Smooth muscle cell (in vitro differentiated cells): ENCODE data around the gene CLDN6. TPM values are rescaled to one million over a fixed set of nuclear protein-coding genes. Genes with fewer than 3 reads are reported as not detected.

Experiments used
- DNase-seq: peaks from one replicate; lab custom pipeline; 2025; ENCODE audit not compliant: unreplicated experiment; lab: John Stamatoyannopoulos, UW
- H2AFZ ChIP-seq: fragments of 200-600 bp; sonication (generic); 2 replicates; pipeline ENCODE4 v1.6.0; 2016; ENCODE audit warnings: antibody characterized with exemption, low read depth, mild to moderate bottlenecking
- H3F3A ChIP-seq: fragments of 200-600 bp; sonication (generic); 2 replicates; pipeline ENCODE4 v1.6.0; 2017; ENCODE audit warnings: antibody characterized with exemption, low read depth
- H3K27ac ChIP-seq: fragments of 200-600 bp; sonication (generic); 2 replicates; pipeline ENCODE4 v1.5.1; 2016; ENCODE audit warnings: low read depth, mild to moderate bottlenecking
- H3K27me3 ChIP-seq: fragments of 200-600 bp; sonication (generic); 2 replicates; pipeline ENCODE4 v1.6.1; 2016; ENCODE audit warnings: low read depth, mild to moderate bottlenecking
- H3K36me3 ChIP-seq: fragments of 200-600 bp; sonication (generic); 2 replicates; pipeline ENCODE4 v1.5.1; 2016; ENCODE audit warnings: low read depth
- H3K4me1 ChIP-seq: fragments of 200-600 bp; sonication (generic); 2 replicates; pipeline ENCODE4 v1.5.1; 2016; ENCODE audit warnings: low read depth
- H3K4me2 ChIP-seq: fragments of 200-600 bp; sonication (generic); 2 replicates; pipeline ENCODE4 v1.6.0; 2016; ENCODE audit warnings: mild to moderate bottlenecking
- H3K4me3 ChIP-seq: fragments of 200-600 bp; sonication (generic); 2 replicates; pipeline ENCODE4 v1.5.1; 2016; ENCODE audit warnings: mild to moderate bottlenecking
- H3K79me2 ChIP-seq: fragments of 200-600 bp; sonication (generic); 2 replicates; pipeline ENCODE4 v1.6.0; 2016; ENCODE audit warnings: low read depth, mild to moderate bottlenecking
- H3K9ac ChIP-seq: fragments of 200-600 bp; sonication (generic); 2 replicates; pipeline ENCODE4 v1.6.0; 2016; ENCODE audit warnings: low read depth
- H3K9me3 ChIP-seq: fragments of 200-600 bp; sonication (generic); replicated peaks from 2 replicates; pipeline ENCODE4 v1.5.1; 2016; ENCODE audit warnings: low read depth
- H4K20me1 ChIP-seq: fragments of 200-600 bp; sonication (generic); 2 replicates; pipeline ENCODE4 v1.6.0; 2016; ENCODE audit warnings: low read depth
- CTCF ChIP-seq: fragments of 200-600 bp; sonication (generic); IDR thresholded peaks from 2 replicates; pipeline ENCODE4 v1.5.1; 2017; ENCODE audit warnings: borderline replicate concordance, mild to moderate bottlenecking, antibody characterized with exemption; ENCODE audit not compliant: insufficient read depth, poor library complexity, severe bottlenecking
- WGBS: methylation state at CpG from one replicate; pipeline ENCODE4 v1.1.7; 2016; ENCODE audit warnings: low lambda C conversion rate; 5-methylcytosine and 5-hydroxymethylcytosine counted together
- polyA plus RNA-seq: library from polyadenylated mRNA; unstranded; fragments of >200 nt; fragmentation: Nextera tagmentation; extraction: Ambion mirVana; gene quantifications from 2 replicates; pipeline ENCODE4 v1.2.1, GENCODE V29; 2016
- total RNA-seq: library from RNA; depleted of rRNA; stranded (reverse); fragments of >200 nt; gene quantifications from 2 replicates; pipeline ENCODE4 v1.2.3, GENCODE V29; 2014

CLDN6 gene
- total and polyA plus RNA-seq, 2 experiments from 2014 or later = 55.4 to 113 TPM

- H3K9ac ChIP-seq = no peak overlapping the region
- peaks cover 11% of the 10 kb centered on the region for H4K20me1 ChIP-seq
- no peak overlapping the region for H3K27ac ChIP-seq
- H3K4me1 ChIP-seq = peaks cover 18% of the 10 kb centered on the region
- no peaks in the 10 kb centered on the region for H3K9me3 ChIP-seq
- no peaks in the 10 kb centered on the region for H3K36me3 ChIP-seq
- no peak overlapping the region for H2AFZ ChIP-seq
- H3K4me3 ChIP-seq = no peak overlapping the region
- no peak for DNase-seq
- no peaks in the 10 kb centered on the region for H3F3A ChIP-seq
- peaks cover 52% of the 10 kb centered on the region for H3K27me3 ChIP-seq
- TF ChIP-seq CTCF = no peak
- no peak overlapping the region for H3K4me2 ChIP-seq
- WGBS = 86% methylated on average over 23 of the region's 33 CpGs
- H3K79me2 ChIP-seq = no peaks in the 10 kb centered on the region
Observed at GRCh38 chr16:2967721-2968161, 50.2 kb downstream of the CLDN6 start.

- no peak for TF ChIP-seq CTCF
Observed at GRCh38 chr16:2967211-2967631, 50.8 kb downstream of the CLDN6 start.

GRCh38 chr16:2966808-2967191 is 51.2 kb downstream of the CLDN6 start:
- Histone ChIP-seq H2AFZ (no peak overlapping the region), H3K4me3 (no peak overlapping the region), H3K27ac (no peak overlapping the region), H3K79me2 (no peaks in the 10 kb centered on the region), H3F3A (no peaks in the 10 kb centered on the region), H3K36me3 (no peaks in the 10 kb centered on the region), H3K9ac (no peak overlapping the region), H4K20me1 (peaks cover 11% of the 10 kb centered on the region), H3K4me2 (no peak overlapping the region), H3K4me1 (peaks cover 18% of the 10 kb centered on the region), H3K9me3 (no peaks in the 10 kb centered on the region), H3K27me3 (peaks cover 57% of the 10 kb centered on the region)
- DNase-seq = no peak
- TF ChIP-seq CTCF = no peak
- 43% methylated on average over 45 of the region's 46 CpGs for WGBS

More at GRCh38 chr16:2967211-2967631, 50.8 kb downstream of the CLDN6 start:
- H2AFZ ChIP-seq = no peak overlapping the region
- no peak for DNase-seq
- H3K9me3 ChIP-seq = no peaks in the 10 kb centered on the region
- H3K27ac ChIP-seq = no peak overlapping the region
- peaks cover 11% of the 10 kb centered on the region for H4K20me1 ChIP-seq
- peaks cover 57% of the 10 kb centered on the region for H3K27me3 ChIP-seq
- no peaks in the 10 kb centered on the region for H3K36me3 ChIP-seq
- H3K79me2 ChIP-seq = no peaks in the 10 kb centered on the region
- H3F3A ChIP-seq = no peaks in the 10 kb centered on the region
- peaks cover 18% of the 10 kb centered on the region for H3K4me1 ChIP-seq
- H3K9ac ChIP-seq = no peak overlapping the region
- WGBS = 59% methylated on average over 30 of the region's 51 CpGs
- no peak overlapping the region for H3K4me2 ChIP-seq
- no peak overlapping the region for H3K4me3 ChIP-seq

GRCh38 chr16:2966043-2966807 is 51.8 kb downstream of the CLDN6 start:
- Histone ChIP-seq H3K4me1 (peaks cover 18% of the 10 kb centered on the region), H3K36me3 (no peaks in the 10 kb centered on the region), H3K27me3 (peaks cover 57% of the 10 kb centered on the region), H3K9ac (no peak overlapping the region), H4K20me1 (peaks cover 11% of the 10 kb centered on the region), H3K4me3 (no peak overlapping the region), H2AFZ (no peak overlapping the region), H3F3A (no peaks in the 10 kb centered on the region), H3K4me2 (no peak overlapping the region), H3K27ac (no peak overlapping the region), H3K9me3 (no peaks in the 10 kb centered on the region), H3K79me2 (no peaks in the 10 kb centered on the region)
- no peak for TF ChIP-seq CTCF
- DNase-seq = no peak
- 85% methylated on average over 35 of the region's 39 CpGs for WGBS
